ENCODE measurements around the gene PTTG1IP.

Gene PTTG1IP

DNA sequence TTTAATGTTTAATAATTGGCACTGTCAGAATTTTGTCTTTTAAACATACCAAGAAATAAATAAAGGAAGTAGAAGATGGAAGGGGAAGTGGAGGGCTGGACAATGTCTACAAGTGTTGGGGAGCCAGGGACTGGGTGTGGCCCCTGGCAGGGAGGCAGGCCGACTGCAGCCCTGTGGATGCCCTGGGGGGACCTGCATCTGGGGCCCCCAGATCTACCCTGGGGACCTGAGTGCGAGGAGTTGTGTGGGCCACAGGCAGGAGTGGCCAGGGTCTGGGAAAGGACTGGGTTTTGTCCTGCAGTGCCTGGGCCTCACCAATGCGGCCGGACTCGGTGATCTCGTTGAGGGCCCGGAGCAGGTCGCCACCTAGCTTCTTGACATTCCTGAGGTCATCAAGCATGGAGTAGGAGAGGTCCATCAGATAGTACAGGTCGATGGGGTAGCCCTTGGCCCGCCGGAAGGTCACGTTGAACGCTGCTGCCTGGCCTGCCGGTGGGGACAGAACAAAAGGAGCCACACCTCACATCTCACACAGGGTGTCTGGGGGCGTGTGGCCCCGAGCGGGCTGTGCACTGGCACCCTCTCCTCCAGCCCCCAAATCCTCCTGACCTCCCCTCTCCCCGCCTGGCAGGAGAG is 29.7 kb upstream of the PTTG1IP start:
- H3K27me3 ChIP-seq (ENCODE audit: insufficient read depth, low read length, poor library complexity): no peaks in the 10 kb centered on the region
- TF ChIP-seq EZH2 (IDR thresholded peaks at IDR 0.05; ENCODE audit: borderline replicate concordance, low read depth, low read length, severe bottlenecking): no peak
- TF ChIP-seq, protein P1, sequence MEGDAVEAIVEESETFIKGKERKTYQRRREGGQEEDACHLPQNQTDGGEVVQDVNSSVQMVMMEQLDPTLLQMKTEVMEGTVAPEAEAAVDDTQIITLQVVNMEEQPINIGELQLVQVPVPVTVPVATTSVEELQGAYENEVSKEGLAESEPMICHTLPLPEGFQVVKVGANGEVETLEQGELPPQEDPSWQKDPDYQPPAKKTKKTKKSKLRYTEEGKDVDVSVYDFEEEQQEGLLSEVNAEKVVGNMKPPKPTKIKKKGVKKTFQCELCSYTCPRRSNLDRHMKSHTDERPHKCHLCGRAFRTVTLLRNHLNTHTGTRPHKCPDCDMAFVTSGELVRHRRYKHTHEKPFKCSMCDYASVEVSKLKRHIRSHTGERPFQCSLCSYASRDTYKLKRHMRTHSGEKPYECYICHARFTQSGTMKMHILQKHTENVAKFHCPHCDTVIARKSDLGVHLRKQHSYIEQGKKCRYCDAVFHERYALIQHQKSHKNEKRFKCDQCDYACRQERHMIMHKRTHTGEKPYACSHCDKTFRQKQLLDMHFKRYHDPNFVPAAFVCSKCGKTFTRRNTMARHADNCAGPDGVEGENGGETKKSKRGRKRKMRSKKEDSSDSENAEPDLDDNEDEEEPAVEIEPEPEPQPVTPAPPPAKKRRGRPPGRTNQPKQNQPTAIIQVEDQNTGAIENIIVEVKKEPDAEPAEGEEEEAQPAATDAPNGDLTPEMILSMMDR (IDR thresholded peaks at IDR 0.05; ENCODE audit: borderline replicate concordance, extremely low read depth, low read length, poor library complexity, severe bottlenecking): no peak
- no peak overlapping the region for H3K4me2 ChIP-seq (ENCODE audit: insufficient read depth, low read length)

DNA sequence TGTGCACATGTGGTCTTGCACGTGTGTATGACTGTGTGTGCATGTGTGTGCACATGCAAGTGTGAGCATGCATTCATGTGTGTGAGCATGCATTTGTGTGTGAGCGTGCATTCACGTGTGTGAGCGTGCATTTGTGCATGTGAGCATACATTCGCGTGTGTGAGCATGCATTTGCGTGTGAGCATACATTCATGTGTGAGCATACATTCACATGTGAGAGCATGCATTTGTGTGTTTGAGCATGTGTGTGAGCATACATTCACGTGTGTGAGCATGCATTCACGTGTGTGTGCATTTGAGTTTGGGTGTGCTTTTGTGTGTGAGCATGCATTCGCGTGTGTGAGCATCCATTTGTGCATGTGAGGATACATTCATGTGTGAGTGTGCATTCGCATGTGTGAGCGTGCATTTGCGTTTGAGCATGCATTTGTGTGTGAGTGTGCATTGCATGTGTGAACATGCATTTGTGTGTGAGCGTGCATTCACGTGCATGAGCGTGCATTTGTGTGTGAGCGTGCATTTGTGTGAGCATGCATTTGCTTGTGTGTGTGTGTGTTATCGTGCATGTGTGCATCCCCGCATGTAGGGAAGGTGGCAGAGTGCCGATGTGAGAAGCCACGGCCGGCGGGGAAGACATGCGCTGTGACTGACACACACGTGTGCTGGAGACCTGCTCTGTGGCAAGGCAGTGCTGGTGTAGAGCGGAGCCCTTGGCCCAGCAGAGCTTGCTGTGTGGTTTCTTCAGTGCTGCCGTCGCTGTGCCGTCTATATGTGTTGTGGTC is 29.0 kb upstream of the PTTG1IP start:
- peaks cover 98% of the 10 kb centered on the region for H3K36me3 ChIP-seq (ENCODE audit: insufficient read depth, low read length)
- DNase-seq (no peak), ATAC-seq (ENCODE audit: insufficient read depth, low read depth) (no peak)
- no peaks in the 10 kb centered on the region for H3K27me3 ChIP-seq (ENCODE audit: insufficient read depth, low read length, poor library complexity)
- H3K9ac ChIP-seq (ENCODE audit: low read depth, low read length): no peak overlapping the region
- H4K20me1 ChIP-seq (ENCODE audit: insufficient read depth, low read length): peaks cover 12% of the 10 kb centered on the region
- no peak overlapping the region for H3K4me3 ChIP-seq (ENCODE audit: low read depth in 1 of 2, low read length in 2 of 2)
- TF ChIP-seq, protein P1 (IDR thresholded peaks at IDR 0.05; ENCODE audit: borderline replicate concordance, extremely low read depth, low read length, poor library complexity, severe bottlenecking): no peak
- TF ChIP-seq EZH2 (IDR thresholded peaks at IDR 0.05; ENCODE audit: borderline replicate concordance, low read depth, low read length, severe bottlenecking): no peak
- no peak overlapping the region for H3K4me2 ChIP-seq (ENCODE audit: insufficient read depth, low read length)
- no peaks in the 10 kb centered on the region for H3K4me1 ChIP-seq (ENCODE audit: insufficient read depth, low read length)
- no peak overlapping the region for H2AFZ ChIP-seq (ENCODE audit: low read depth, low read length)
- no peaks in the 10 kb centered on the region for H3K79me2 ChIP-seq (ENCODE audit: insufficient read depth, low read length)
- H3K9me3 ChIP-seq (ENCODE audit: insufficient read depth, low read length, severe bottlenecking): peaks cover 3% of the 10 kb centered on the region
- H3K27ac ChIP-seq (ENCODE audit: low read length): no peak overlapping the region

More for the DNA sequence above, 29.7 kb upstream of the PTTG1IP start:
- Histone ChIP-seq H3K4me3 (ENCODE audit: low read depth in 1 of 2, low read length in 2 of 2) (no peak overlapping the region), H2AFZ (ENCODE audit: low read depth, low read length) (no peak overlapping the region), H3K4me1 (ENCODE audit: insufficient read depth, low read length) (no peaks in the 10 kb centered on the region), H3K27ac (ENCODE audit: low read length) (no peak overlapping the region), H4K20me1 (ENCODE audit: insufficient read depth, low read length) (peaks cover 9% of the 10 kb centered on the region; the same call in 1 of the 2 replicates), H3K36me3 (ENCODE audit: insufficient read depth, low read length) (peaks cover 93% of the 10 kb centered on the region), H3K9me3 (ENCODE audit: insufficient read depth, low read length, severe bottlenecking) (peaks cover 3% of the 10 kb centered on the region), H3K79me2 (ENCODE audit: insufficient read depth, low read length) (no peaks in the 10 kb centered on the region), H3K9ac (ENCODE audit: low read depth, low read length) (no peak overlapping the region)
- DNase-seq: no peak
- no peak for ATAC-seq (ENCODE audit: insufficient read depth, low read depth)

DNA sequence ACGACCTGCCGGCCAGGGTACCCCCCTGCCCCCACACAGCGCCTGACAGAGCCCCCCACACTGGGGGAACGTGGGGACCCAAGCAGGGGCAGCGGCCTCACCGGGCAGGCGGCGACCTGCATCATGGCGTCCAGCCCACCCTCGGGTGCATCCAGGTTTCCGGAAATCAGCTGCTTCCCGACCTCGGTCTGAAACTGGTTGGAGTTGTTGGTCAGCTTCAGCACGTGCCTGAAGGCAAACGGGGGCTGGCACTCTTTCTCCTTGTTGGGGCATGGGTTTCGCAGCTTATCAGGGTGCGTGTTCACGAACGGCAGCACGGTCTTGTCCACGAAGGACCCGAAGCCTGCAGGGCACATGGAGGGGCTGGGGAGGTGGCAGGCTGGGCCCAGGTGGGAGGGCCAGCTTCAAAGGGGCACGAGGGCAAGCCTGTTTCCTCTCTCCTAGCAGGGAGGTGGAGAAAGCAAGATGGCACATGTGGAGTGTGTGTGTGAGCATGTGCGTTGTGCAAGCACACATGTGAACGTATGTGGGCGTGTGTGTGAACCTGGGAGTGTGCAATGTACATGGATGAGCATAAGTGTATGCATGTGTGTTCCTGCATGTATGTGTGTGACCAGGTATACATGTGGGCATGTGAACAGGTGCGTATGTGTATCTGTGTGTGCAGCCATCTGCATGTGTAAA is 28.0 kb upstream of the PTTG1IP start:
- peaks cover 12% of the 10 kb centered on the region for H4K20me1 ChIP-seq (ENCODE audit: insufficient read depth, low read length)
- peaks cover 3% of the 10 kb centered on the region for H3K9me3 ChIP-seq (ENCODE audit: insufficient read depth, low read length, severe bottlenecking)
- no peak for ATAC-seq (ENCODE audit: insufficient read depth, low read depth)
- H3K27me3 ChIP-seq (ENCODE audit: insufficient read depth, low read length, poor library complexity): no peaks in the 10 kb centered on the region
- DNase-seq: no peak
- H2AFZ ChIP-seq (ENCODE audit: low read depth, low read length): no peak overlapping the region
- H3K4me2 ChIP-seq (ENCODE audit: insufficient read depth, low read length): no peak overlapping the region
- peaks cover 98% of the 10 kb centered on the region for H3K36me3 ChIP-seq (ENCODE audit: insufficient read depth, low read length)
- H3K4me1 ChIP-seq (ENCODE audit: insufficient read depth, low read length): no peaks in the 10 kb centered on the region
- H3K27ac ChIP-seq (ENCODE audit: low read length): no peak overlapping the region
- no peak overlapping the region for H3K9ac ChIP-seq (ENCODE audit: low read depth, low read length)
- H3K4me3 ChIP-seq (ENCODE audit: low read depth in 1 of 2, low read length in 2 of 2): no peak overlapping the region
- TF ChIP-seq, protein P1 (IDR thresholded peaks at IDR 0.05; ENCODE audit: borderline replicate concordance, extremely low read depth, low read length, poor library complexity, severe bottlenecking): no peak
- TF ChIP-seq EZH2 (IDR thresholded peaks at IDR 0.05; ENCODE audit: borderline replicate concordance, low read depth, low read length, severe bottlenecking): no peak
- no peaks in the 10 kb centered on the region for H3K79me2 ChIP-seq (ENCODE audit: insufficient read depth, low read length)
